D341Med (cell line): ENCODE measurements around the gene PRMT5.
A peak's percentile ranks its signal among the peaks of the same experiment; 100 is the strongest.
"Not testable (repeated sequence)": the region's sequence is repeated elsewhere in the genome, so short reads cannot be mapped to it uniquely, and the experiment has no call there.

Experiments
- DNase-seq: peaks from one replicate; pipeline ENCODE4 v3.0.0; 2012; ENCODE audit warnings: low spot score

PRMT5 gene

DNA sequence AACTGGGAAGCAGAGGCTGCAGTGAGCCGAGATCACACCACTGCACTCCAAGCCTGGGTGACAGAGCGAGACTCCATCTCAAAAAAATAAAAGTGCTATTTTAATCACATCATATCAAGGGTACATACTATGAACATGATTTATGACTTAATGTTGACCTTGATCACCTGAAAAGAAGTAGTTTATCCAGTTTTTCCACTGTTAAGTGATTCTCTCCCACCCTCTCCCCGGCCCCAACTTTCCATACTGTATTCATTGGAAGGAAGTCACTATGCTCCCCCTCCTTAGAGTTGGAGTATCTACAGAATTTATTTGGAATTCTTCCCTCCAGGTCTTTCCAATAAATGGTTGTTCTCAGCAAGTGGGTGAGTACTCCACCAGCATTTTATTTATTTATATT lies 3.0 kb upstream of the PRMT5 start:
- DNase-seq: no peak

DNA sequence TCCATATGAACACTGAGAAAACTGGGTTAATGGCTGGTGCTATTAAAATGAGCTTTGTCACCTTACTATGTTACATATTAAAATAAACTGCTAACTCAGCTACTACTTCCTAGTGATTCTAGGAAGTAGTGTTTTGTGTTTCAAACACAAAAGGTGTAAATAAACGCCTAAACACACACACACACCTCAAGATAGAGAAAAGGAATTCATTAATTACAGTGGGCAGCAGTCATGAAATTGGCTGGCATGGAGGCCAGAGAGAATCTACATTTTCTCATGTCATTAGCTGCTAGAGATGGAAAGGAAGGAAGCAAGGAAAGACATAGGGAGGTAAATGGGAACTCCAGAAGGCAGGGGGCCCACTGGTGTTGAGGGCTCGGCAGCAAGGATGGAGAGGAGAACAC lies 787 bp upstream of the PRMT5 start:
- no peak for DNase-seq

DNA sequence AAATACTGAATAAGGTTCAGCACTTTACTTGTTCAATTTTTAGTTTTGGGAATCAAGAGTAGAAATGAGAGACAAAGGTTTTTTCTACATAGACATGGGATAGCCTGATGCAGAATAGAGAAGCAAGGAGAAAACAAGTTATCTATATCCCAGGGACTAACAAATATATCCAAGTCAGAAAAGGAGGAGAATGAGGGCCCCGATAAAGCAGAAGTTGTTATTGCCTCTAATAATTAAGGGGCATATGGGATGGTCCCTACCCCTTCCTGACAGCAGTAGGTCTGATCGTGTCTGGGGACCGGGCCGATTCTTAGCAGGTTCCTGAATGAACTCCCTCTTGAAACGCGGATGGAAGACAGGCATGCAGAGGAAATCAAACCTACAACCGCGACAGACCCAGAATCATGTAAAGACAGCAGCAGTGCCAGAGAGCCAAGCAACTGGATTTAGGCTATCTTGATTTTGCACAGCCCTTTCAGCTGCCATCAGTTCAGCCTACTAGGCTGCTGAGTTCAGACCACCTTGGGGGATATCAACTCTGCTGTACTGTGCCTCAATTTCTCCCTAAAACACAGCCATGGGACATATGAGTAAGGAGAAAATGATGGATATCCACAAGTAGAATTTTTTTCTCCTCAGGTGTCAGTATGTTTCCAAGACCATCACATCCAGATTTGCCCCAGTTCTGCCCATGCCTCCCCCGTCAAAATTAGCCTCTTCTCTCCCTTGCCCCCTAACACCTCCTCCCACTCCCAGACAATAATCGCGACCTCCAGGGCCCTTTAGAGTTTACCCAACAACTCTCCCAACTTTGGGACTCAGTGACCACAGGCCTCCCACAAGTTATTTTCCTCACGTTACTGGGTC lies 706 bp downstream of the PRMT5 start:
- no peak for DNase-seq

DNA sequence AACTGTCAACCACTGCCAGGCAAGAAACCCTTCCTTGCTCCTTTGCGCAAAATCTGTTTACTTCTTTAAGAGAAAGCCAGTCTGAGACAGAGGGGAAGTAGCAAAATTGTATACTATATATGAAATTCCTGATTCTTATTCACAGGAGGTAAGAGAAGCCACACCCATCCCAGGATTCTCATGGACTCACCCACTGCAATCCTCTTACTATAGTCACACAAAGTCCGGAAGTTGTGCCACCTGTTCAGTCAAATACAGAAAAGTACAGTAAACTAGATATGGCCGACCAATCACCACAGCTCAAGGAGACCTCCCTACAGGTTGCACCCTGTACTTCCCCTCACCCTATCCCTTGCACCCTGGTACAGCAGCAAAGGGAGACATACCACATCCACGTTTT lies 2.9 kb downstream of the PRMT5 start:
- no peak for DNase-seq

DNA sequence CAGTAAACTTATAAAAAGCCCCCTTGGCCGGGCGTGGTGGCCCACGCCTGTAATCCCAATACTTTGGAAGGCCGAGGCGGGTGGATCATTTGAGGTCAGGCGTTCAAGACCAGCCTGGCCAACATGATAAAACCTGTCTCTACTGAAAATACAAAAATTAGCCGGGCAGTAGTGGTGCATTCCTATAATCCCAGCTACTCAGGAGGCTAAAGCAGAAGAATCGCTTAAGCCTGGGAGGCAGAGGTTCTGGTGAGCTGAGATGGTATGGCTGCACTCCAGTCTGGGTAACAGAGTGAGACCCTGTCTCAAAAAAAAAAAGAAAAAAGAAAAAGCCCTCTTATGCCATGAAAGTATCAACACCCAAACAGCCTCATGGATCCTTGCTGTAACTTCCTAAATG lies 3.7 kb downstream of the PRMT5 start:
- no peak for DNase-seq

DNA sequence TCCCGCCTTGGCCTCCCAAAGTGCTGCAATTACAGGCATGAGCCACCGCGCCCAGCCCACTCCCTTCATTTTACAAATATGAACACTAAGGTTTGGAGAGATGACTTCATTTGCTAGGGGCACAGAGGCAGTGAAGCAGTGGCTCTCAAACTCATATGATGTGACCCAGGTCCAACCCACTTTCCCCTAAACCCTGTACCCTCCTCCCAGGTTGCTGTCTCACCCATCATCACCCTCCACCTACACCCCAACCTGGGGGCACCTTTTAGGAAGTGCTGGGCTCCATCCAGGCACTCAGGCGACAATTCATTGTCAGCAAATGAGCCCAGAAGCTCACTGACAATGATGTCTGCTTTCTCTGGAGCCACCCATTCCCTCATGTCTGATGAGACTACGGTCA lies 5.4 kb downstream of the PRMT5 start:
- DNase-seq: no peak

DNA sequence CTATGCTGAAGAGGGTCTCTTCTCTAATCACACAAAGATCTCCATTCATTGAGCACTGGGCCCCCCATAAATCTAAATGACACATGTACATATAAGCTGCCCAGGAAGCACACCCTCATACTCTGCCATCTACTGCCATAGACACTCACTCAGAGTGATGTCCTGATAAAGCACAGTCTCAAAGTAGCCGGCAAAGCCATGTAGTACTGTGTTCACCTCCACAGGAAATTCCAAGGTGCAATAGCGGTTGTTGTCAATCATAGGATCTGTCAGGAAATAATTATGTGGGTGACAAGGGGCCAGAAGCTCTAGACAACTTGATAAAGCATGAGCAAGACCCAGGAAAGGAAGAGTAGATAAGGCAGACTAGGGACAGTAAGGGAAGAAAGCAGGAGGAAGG lies 6.9 kb downstream of the PRMT5 start:
- DNase-seq: no peak

DNA sequence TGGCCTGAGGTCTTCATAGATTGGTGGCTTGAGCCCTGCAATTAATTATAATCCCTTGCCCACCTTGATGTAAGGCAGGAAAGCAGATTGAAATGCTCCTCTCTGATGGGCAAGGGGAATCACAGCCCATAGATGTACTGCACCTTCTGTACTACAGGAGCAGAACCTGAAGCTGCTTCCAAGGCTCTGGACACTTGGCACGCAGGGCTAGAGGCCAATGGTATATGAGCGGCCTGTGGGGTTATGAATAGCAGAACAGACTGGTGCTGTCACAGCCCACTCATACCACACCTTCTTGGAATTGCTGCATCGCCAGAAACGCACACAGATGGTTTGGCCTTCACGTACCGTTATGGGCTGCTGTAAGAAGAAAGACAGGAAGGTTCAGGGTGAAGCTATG lies 8.5 kb downstream of the PRMT5 start:
- DNase-seq: no peak

DNA sequence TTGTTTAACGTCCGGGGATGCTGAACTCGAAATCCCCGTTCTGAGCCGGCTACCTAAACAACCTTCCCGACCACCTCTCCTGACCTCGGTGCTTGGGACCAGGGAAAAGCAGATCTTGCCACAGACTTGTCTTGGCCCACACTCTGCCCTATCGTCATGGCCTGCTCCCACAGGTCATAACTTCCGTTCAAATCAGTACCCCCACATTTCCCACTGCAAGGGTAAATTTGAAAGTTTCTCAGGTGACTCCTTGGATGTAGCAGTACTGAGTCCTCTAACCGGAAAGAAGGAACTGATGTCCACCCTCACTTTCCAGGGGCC lies 9.6 kb downstream of the PRMT5 start:
- DNase-seq: no peak

DNA sequence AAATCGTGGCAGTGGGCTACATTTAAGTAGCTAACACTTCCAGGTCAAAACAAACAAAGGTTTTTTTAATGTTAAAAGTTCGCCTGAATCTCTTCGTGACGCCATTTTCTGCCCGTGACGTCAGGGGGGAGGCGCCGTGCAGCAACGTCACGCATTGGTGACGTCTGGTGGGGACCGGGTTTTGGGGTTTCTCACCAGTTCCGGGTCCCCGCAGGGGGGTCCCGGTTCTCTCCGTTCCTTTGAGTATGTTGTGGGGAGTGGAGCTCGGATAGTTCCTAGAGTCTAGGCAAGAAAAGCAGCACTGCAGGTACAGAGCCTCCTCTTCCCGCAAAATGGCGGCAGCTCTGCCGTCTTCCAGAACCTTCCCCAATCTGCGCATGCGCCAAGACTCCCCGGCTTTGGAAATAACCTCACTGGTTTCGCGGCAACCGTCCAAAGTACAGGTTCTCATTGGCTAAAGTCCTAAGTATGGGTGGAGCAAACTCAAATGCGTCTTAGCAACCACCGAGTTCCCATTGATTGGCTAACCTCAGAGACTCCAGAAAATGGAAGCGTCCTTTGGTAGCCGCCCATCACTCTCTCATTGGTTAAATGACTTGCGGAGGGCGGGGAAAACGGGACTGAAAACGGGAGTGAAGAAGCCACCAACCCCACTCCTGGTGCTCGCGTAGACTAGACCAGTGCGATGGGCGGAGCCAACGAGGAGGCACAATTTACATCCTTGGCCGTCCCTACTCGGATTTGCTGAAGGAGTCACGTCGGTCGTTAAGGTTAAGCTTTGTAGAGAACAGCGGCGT lies 10.2 kb downstream of the PRMT5 start, which contains the start of gene RBM23:
Gene RBM23 (minus strand): TSS at position 346 of the 797 bp plus-strand sequence.
- DNase-seq: peak; percentile 92

DNA sequence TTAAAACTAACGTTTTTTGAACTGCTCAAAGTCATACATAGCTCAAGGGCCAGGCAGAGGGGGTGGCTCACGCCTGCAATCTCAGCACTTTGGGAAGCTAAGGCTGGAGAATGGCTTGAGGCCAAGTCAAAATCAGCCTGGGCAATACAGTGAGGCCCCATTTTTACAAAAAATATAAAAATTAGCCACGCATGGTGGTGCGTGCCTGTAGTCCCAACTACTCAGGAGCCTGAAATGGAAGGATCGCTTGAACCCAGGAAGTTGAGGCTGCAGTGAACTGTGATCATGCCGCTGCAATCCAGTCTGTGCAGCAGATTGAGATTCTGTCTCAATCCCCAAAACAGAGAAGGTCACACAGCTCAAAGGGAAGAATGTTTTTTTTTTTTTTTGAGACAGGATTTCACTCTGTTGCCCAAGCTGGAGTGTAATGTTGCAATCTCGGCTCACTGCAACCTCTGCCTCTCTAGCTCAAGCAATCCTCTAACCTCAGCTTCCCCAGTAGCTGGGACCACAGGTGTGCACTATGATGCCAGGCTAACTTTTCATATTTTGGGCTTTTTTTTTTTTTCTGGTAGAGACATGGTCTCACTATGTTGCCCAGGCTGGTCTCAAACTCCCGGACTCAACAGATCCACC lies 13.2 kb downstream of the PRMT5 start:
- no peak for DNase-seq

DNA sequence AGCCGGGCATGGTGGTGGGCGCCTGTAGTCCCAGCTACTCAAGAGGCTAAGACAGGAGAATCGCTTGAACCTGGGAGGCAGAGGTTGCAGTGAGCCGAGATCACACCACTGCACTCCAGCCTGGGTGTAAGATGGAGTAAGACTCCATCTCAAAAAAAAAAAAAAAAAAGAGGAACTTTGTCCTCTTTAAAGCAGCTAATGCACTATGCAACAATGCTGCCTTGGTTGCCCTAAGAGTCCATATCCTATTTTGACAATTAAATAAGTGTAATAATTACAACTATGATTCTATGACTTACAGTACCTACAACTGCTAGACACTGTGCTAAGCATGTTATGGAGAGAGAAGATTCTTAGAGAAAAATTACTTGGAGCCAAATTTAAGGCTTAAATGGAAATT lies 14.3 kb downstream of the PRMT5 start:
- DNase-seq: not testable (repeated sequence)

DNA sequence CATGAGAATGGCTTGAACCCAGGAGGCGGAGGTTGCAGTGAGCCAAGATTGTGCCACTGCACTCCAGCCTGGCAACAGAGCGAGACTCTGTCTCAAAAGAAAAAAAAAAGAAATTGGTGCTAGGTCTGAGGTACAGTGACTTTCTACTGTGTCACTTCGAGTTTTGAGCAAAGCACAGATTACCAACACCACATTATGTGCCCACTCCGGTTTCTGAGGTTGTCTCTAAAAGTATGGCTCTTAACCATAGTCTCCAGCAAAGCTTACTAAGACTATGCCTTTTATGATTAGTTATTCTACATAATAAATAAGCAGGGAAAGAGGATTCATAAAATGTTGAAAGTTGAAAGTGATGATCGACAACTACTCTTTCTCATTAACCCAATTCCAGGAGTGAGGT lies 18.3 kb downstream of the PRMT5 start:
- no peak for DNase-seq

DNA sequence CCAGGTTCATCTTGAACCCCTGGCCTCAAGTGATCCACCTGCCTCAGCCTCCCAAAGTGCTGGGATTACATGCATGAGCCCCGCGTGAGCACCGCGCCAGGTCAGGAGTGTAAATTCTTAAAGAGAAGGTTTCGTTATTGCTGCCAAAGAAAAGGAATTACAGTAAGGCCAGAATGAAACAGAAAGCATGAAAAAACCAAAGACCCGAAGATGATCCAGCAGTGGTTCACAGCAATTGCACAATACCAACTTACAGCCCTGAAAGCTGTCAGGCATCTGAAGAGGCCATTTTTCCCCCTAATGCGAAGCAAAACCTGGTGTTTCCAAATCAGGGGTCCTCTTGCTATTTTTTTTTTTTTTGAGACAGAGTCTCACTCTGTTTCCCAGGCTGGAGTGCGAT lies 20.6 kb downstream of the PRMT5 start:
- DNase-seq: no peak

DNA sequence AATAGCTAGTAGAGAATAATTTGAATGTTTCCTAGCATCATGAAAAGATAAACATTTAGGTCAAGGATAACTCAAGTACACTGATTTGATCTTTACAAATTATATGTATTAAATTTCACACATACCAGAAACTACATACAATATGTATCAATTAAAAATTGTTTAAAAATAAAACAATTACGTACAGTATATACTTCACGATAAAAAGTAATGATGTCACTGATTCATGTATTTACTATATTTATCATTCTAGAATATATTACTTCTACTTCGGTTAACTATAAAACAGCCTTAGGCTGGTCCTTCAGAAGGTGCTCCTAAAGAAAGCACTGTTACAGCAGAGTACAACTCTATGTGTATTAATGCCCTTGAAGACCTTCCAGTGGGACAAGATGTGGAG lies 21.7 kb downstream of the PRMT5 start:
- no peak for DNase-seq

DNA sequence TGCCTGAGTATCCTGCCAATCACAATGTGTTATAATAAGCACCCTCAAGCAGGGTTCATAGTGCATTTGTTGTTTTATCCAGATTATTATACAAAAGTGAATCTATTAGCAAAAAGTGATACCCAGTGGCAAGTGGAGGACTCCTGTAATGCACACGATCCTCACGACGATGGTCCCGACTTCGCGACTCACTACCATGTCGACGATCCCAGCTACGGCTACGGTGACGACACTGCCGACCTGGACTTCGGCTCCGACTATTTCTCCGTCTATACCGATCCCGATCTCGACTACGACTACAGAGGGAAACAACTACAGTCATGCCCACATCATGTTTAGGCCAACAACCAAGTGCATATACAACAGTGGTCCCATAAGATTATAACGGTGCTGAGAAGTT lies 23.1 kb downstream of the PRMT5 start:
- no peak for DNase-seq

DNA sequence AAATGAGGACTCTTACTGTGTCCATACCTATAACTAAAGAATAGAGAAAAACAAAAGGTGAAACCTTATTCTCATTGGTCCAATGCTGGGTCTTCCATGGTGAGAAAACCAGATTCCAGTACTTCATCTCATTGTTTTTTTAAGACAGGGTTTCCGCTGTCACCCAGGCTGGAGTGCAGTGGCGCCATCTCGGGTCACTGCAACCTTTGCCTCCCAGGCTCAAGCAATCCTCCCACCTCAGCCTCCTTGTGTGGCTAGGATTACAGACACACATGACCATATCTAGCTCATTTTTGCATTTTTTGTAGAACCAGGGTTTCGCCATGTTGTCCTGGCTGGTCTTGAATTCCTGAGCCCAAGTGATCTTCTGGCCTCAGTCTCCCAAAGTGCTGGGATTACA lies 23.5 kb downstream of the PRMT5 start:
- no peak for DNase-seq

DNA sequence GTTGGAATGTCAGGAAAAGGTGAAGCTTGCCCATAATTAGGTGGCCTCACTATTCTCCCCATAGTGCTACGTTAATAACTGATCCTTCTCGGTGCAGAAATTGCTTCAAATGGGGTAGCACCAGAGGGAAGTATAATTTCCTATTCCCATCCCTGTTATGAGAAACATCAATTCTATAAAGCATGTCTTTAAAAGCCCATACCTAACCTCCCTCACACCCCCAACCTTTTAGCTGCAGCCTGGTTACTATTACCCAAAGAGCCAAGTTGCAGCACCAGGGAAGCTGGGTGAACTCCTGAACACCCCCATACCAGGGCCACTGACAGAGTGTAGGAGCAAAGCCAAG lies 25.5 kb downstream of the PRMT5 start:
- no peak for DNase-seq

DNA sequence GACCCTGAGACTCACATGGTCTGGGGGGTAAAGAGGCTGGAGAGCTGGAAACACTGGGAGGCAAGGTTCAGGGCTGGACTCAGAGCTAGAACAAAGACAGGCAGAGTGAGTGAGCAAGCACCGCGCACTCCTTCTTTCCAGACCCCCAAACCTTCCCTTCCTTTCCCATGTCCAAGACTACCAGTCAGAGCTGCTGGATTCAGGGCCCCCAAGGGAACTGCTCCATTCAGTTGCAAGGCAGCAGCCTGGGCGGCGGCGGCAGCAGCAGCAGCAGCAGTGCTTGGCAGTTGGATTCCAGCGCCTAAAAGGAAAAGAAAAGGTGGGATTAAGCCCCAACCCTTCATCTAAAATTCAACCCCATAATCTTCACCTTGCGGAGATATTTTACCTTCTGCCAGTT lies 27.4 kb downstream of the PRMT5 start:
- DNase-seq: no peak

DNA sequence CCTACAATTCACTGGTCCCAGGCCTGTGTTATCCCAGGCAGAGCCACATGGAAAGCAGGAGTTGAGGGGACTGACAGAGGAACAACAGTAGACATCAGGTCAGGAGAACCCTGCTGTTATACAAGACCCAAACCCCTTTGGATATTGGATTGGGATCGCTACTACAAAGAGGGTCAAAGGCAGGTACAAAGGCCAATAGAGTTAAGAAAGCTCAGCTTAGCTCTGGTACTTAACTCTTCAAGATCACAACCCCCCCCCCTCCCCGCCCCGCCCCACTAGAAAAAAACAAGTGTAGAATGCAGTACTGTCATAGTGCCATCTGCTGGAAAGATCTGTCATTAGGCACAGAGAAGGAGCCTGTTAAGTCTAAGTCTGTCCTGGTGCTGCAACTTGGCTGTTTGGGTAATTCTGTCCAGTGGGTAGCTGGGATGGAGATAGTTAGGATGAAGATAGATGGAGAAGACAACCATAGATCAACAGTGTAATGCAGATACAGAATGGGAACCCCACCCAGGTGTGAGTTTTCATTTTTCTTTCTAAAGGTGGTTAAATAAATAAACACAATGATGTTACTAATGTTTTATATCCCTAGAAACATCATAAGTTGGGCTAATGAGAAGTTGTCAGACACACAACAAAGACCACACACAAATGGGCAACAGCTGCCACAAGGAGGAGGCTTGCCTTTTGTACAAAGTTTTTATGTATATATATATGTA lies 28.9 kb downstream of the PRMT5 start:
- DNase-seq: peak; percentile 71

DNA sequence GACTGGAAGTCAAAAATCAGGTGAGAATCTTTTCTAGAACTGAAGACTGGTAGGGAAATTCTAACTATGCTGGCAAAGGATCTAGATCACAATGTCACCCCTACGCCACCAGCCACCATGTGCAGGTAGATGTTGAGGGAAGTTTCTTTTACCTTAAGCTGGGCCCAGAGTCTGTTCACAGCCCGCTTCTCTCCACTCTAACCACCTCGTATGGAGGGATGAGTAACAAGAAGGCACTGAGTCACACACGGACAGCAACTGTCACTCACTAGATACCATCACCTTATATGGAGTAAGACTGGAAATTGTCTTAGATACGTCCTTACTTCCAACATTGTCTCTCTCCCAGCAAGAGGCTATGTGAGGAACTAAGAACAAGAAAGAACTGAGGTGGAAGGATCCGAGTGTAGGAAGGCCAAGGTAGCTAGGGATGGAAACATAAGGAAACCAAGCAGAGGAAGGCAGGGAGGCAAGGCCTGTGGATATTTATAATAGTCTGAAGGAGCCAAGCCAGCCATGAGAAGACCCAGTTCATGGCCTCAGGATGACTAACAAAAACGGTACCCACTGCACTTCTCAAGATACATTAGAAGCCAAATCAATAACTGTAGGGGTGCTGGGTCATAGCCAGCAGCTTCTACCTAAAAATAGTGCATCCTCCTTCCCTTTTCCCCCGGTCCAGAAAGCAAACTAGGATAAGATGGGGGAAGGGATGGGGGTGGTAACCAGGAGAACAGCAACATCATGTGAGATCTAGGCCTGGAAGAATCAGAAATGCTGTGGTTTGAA lies 30.7 kb downstream of the PRMT5 start:
- no peak for DNase-seq

DNA sequence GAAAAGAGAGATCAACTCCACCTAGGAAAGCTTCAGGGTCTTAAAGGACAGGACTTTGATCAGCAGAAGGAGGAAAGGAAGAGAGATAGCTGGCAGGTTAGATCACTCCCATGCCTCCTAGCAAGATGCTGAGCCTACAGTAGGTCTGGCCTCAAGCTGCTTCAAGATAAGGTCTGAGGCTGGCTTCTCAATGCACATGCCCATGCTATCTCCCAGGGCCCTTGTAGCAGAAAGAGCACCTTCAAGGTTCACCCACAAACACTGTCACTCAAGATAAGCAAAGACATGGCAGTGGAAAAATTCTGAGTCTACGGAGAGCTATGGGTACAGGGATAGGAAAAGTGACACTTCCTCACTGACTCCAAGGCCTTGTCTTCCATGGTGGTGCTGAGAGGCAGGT lies 31.8 kb downstream of the PRMT5 start:
- no peak for DNase-seq
